ENCODE results near the gene AGPAT2.

AGPAT2 gene

DNA sequence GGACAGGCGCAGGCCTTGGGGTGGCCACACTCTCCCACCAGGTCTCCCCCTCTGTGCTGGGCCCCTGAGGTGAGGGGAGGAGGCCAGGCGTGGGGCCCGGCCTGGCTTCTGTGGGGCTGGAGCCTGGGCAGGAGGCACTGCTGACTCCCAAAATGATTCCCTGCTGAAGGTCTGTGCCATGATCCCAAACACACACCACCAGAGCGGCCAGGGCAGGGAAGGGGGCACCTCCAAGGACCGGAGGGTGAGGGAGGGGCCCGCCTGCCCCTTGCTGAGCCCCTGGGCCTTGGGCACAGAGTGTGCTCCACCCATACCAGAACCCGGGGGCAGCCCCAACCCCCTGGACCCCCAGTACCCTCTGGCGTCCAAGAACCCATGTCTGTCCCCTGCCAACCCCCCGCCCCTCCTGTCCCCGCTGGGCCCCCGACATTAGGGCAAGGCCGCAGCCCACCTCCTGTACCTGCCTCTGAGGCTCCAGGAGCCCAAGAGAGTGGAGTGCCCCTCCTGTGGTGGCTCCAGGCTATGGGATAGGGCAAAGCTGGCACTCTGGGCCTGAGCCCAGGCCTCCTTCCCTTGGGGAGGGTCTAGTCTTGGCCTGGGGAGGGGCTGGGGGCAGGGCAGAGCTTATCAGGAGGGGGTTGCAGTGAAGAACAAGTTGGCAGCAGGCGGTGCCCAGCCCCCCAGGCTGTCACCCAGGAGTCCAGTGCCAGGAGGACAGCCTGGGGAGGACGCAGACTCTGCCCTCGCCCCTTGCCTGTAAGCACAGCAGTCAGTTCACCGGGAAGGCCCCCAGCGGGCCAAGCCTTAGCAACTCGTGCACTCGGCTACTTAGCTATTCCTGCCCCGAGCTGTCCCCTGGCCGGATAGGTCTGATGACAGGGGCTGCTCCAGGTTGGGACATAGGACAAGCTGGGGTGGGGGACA lies 27.1 kb downstream of the AGPAT2 start:
- DNase-seq = no peak

DNA sequence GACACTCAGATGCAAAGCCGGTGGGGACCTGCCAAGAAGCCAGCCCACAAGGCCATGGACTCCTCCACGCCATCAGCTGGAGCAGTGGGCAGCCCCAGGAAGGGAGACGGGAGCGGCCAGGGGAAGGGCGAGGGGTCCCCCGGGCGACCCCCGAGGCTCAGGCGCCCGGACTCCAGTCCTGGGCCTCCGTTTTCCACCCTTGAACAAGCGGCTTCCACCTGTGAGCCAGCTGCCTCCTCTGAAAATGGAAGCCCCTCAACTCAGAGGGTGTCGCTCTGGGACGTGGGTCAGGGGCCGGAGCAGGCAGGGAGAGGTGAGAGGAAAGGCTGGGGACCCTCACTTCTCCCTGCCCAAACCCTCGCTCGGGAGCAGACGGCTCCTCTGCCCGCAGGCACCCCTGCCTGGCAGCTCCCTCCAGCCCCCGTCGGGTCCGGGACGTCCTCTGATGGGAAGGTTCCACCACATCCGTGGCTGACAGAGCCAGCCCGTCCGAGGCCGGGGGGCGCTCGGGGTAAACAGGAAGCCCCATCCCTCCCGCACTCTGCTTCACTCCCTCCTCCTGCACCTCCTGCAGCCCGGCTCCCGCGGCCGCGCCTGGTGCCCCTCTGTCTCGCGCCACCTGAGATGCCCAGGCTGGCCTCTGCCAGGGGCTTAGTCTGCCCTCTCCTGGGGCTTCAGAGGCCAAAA lies 28.3 kb downstream of the AGPAT2 start:
- DNase-seq = no peak

DNA sequence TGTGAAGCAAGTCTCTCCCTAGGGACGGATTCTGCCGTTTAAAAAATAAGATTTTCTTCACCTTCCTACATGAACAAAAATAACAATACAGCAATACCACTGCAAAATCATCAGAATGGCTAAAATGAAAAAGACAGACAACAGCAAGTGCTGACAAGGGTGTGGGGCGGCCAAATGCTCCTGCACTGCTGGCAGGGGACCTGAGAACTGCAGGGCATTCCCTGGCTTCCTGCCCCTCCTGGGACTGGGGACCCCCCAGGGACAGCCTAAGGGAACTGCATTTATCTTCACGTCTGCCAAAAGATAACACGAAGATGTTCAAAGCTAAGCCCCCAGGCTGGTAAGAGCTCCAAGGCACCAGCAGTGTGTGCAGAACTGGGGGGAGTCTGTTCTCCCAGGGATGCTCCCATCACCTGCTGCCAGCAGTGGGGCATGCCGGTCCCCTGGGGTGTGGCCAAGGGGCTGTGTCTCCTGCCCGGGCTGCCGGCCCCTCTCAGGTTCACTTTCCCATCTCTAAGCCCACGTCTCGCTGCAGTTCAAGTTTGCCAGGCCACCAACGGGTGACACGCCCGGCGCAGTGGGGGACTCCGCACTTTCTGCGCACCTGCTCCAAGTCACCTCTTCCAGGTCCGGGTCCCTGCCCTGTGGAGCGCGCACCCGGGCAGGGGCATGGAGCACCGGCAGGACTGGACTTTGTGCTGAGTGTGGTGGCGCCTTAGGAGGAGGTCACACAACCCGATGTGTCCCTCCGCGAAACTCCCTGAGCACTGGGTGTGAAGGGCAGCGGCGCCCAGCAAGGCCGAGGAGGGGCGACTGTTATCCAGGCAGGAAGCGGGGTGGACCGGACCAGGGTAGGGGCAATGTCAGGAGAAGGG lies 29.0 kb downstream of the AGPAT2 start:
- no peak for DNase-seq

DNA sequence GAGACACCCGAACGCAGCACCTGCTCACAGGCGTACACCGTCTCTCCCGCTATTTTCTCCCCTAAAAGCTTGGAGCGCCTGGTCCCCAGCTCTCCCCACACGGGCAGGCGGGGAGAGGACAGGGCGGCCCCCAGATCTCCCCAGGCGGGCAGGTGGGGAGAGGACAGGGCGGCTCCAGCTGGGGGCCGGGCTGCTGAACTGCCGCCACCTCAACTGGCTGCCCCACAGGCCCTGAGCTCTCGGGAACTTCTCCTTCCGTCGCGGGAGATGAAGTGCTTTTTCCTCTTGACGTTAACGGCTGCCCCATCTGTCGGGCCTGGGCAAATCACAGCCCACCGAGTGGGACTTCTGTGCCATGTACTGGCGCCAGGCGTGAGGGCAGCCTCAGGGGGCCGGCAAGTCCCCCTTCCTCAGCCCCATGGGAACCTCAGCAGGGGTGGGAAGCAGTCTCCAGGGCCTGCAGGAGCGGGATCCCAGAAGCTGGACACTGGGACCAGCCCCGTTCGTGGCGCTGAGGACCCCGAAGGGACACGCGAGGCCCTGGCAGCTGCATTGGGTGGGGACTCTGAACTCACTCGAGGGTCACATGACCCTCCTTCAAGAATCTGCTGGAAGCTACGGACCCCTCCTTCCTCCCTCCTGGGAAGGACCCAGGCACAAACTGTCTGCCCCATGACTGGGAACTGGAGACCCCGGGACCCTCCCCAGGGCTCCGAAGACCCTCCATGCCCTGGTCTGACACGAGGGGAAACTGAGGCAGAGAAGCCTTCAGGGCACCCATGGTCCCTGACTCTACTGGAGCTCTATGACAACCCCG lies 30.3 kb downstream of the AGPAT2 start:
- no peak for DNase-seq

DNA sequence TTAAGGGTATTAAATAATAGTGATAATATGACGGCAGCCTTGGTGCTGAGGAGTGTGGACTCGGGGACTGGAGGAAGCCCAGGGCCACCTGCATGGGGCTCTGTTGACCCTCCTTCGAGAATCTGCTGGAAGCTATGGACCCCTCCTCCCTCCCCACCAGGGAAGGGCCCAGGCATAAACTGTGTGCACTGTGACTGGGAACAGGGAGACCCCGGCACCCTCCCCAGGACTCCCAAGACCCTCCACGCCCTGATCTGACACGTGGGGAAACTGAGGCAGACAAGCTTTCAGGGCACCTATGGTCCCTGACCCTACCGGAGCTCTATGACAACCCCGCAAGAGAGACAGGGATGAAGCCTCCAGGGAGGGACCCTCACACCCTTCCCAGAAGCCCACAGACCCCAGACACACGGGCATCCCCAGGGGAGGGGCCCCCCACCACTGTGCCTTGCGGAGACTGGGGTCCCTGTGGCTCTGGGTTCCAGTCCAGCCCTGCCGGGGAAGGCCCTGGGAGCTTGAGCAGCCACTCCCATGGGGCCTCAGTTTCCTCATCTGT lies 31.0 kb downstream of the AGPAT2 start:
- no peak for DNase-seq

DNA sequence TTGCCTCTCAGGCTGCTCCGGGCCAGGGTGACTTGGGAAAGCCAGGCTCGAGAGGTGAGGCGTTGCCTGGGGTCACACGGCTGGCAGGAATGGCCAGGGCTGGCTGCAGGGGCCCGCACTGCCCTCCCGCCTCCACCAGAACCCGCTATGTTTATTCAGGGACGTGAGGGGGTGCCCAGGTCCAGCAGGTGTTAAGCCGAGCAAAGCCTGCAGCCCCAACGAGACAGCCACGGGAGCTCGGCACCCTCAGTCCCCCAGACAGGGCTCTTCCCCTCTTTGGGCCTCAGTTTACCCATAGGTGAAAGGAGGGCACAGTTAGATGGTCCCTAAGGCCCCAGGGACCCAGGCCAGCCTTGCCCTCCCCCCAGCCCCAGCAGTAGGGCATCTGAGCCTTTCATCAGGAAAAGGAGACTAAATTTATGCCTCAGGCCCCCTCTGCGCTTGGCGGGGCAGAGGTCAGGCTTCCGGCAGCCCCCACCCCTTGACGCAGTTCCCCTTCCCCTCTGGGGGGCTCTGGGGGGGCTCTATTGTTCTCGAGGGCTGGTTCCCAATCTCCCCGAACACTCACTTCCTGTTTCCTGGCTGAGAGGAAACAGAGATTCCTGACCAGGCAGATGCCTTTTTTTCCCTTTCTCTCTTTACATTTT lies 31.6 kb downstream of the AGPAT2 start:
- no peak for DNase-seq

DNA sequence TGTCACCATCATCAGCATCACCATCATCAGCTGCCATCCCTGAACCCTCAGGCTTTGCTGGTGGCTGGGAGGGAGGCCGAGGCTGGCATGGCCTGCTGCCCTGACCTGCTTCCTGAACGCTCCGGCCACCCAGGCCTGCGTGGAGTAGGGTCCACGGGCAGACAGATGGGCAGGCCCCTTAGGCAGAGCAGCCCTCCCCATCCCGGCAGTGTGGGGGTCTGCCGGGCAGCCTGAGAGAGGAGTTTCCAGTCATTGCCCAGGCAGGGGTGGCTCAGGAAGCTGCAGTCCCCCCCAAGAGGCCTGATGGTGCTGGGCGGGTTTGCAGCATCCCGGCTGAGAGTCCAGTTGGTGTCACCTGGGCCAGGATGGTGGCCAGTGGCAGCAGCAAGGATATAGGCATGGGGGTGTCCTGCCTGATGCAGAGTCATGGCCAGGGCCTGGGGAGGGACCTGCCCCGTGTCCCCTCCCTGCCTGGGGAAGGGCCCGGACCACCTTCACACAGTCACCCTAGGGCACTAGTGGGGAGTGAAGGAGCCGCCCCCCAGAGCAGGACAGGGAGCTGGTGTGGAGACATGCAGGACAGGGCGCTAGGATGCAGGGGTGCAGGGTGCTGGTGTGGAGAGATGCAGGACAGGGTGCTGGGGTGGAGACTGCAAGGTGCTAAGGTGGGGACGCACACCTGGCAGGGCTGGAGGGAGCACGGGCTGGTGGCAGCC lies 32.3 kb downstream of the AGPAT2 start:
- no peak for DNase-seq

DNA sequence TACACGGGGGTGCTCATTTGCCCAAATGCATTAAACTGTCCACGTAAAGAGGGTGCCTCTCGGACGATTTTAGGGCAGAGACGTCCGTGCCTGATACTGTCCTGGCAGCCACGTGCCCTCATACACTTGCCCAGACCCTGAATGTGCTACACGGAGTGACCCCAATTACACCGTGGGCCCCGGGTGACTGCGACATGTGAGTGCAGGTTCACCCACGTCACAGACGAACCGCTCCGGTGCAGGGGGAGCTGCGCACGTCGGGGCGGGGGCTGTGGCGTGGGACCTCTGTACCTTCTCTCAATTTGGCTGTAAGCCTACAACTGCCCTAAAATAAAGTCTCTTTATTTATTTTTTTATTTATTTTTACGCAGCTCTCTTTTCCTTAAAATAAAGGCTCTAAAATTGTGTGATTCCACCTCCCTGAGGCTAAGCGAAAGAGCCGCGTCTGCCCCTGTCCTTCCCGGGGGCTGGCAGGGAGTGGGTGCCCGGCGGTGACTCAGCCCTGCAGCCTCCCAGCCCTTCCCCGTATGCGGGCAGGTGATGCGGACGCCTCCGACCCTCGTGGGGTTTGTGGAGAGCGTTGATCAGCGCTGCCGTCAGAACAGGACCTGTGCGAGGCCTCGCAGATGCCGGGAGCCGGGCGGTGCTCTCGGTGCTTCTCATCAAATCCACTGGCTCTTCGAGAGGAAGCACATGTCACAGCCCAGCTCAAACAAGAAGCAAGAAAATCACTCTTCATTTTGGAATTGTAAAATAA lies 33.8 kb downstream of the AGPAT2 start:
- DNase-seq = no peak

DNA sequence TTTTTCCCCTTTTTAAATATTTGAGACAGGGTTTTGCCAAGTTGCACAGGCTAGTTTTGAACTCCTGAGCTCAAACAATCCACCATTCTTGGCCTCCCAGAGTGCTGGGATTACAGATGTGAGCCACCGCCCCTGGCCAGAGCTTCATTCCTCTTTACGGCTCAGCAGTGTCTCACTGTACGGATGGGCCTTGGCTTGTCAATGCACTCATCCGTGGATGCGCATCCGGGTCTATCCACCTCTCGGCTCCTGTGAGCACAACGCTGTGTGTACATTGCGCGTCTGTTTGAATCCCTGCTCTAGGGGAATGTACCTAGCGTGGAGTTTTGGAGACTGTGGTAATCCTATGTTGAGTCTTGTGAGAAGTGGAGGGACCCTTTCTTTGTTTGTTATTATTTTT lies 35.4 kb downstream of the AGPAT2 start:
- DNase-seq = no peak

DNA sequence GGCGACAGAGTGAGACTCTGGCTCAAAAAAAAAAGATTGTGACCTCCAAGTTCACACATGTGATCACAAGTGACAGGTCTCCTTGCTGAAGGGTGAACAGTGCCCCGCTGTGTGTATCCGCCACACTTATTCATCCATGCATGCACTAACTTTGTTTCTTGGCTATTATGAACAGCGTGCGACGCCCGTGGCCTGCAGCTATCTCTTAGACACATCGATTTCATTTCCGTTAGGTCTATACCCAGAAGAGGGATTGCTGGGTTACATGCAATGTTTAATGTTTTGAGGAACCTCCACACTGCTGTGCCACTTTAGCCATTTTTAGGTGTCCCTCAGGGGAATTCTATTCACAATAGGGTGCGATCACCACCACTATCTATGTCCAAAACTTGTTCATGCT lies 36.6 kb downstream of the AGPAT2 start:
- no peak for DNase-seq

DNA sequence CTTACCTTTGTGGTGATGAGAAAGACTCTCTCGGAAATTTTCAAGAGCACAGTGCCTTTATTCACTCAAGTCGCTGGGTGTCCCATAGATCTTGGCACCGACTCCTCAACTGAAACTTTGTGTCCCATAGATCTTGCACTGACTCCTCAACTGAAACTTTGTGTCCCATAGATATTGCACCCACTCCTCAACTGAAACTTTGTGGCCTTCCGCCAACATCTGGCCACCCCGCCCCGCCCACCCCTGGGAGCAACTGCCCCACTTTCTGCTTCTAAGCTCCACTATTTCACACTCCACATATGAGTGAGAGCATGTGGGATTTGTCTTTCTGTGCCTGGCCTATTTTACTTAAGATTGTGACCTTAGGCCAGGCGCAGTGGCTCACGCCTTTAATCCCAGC lies 37.2 kb downstream of the AGPAT2 start:
- DNase-seq = no peak

DNA sequence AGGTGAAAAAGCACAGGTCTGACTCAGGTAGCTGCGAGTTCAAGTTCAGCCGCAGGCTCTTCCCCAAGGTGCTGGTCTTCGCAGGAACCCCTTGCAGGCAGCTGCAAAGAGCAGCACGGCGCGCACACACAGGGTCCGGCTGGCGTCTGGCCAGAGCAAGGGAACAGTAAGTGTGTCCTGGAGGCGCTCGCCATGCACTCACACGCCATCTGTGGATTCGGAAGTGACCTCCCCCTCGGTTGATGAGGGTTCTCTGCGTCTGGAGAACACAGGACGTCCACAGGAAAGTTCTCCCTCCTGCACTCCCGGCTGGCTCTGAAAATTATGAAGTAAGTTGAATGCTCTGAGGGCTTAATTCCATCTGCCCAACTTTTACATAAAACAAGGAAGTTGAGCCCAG lies 38.5 kb downstream of the AGPAT2 start:
- DNase-seq = no peak

DNA sequence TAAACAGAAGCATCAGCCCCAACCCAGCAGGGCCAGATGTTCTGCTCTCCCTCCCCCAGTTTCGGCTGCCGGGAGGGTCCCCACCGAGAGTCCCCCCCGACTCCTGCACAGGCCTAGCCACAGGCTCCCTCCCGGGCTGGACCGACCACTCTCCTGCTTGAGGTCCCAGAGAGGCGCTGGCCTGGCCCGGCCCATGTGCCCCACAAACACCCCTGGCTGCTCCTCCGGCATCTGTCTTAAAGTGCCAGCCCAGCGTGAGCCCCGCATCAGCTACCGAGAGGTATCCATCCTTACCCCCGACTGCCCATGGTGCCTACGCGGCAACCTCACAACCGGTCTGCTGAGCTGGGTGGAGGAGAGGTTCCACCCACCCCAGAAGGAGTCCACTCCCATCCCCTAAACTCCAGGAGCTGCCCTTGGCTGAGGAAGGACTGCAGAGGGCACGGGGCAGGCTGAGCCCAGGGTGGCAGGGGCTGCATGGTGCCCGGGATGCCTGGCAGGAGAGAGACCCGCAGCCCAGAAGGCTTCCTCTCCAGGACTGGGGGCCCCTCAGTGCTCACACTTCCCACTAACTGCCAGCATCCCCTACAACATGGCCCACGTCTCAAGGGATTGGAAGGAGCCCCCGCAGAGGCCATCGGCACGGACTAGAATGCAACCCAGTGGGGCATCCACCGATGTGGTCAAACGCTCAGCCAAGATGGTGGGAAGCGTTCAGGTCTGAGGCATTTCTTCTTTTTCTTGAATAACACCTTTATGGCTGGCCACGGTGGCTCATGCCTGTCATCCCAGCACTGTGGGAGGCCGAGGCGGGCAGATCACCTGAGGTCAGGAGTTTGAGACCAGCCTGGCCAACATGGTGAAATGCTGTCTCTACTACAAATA lies 40.2 kb downstream of the AGPAT2 start:
- DNase-seq = no peak

DNA sequence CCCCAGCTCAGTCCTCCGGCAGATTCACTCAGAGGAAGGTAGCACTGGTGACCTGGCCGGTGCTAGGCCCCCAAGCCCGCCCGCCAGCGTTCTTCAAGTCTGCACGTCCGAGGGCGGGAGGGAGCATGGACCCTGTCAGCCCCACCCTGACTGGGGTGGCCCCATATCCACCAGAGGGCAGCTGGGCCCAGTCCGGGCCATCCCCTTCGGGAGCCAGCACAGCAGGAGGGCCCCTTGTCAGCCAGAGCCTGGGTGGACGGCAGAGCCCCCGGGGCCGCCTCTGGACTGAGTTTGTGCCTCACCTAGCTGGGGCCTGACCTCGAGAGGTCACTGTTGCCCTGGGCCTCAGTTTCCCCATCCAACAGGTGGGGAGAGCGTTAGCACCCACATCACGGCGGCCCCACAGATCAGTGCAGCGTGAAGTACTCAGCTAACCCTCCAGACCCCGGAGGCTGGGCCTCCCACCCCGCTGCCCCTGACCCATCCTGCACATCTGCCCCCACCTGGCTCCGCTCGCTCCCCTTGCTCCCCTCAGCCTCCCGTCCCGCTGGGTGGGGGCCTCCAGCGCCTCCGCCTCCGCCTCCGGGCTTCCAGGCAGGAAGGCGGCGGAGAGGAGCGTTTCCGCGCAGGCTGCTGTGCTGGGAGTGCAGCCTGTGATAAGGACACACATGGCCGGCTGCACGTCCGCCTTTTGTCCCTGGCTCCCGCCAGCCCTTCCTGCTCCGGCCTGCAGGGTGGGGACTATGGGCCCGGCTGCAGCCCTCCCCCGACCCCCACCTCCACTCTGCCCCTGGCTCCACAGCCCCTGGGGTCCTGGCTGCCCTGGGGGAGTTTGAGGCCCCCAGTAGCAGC lies 41.1 kb downstream of the AGPAT2 start:
- DNase-seq = no peak

DNA sequence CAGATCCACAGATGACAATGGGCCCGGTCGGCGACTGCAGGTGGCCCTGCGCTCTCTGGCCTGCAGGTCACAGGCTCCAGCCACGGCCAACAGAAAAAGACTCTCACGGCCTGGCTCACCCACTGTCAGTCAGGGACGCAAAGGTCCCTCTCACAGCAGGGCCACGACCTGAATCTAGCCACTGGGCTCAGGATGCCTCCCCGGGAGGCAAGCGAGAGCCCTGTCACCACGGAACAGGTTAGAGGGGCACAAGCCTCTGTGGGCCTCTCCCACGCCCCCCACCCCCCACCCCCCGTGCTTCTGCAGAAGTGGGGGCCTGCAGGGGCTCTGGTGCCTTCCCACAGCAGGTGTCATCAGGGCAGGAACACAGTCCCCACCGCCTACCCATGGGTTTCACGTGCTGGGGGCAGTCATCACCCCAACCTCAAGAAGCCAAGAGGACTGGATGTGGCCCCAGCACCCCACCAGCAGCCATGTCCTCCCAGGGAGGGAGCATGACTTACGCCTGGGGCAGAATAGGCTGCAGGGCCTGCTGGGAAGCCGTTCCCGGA lies 41.8 kb downstream of the AGPAT2 start:
- DNase-seq = no peak

DNA sequence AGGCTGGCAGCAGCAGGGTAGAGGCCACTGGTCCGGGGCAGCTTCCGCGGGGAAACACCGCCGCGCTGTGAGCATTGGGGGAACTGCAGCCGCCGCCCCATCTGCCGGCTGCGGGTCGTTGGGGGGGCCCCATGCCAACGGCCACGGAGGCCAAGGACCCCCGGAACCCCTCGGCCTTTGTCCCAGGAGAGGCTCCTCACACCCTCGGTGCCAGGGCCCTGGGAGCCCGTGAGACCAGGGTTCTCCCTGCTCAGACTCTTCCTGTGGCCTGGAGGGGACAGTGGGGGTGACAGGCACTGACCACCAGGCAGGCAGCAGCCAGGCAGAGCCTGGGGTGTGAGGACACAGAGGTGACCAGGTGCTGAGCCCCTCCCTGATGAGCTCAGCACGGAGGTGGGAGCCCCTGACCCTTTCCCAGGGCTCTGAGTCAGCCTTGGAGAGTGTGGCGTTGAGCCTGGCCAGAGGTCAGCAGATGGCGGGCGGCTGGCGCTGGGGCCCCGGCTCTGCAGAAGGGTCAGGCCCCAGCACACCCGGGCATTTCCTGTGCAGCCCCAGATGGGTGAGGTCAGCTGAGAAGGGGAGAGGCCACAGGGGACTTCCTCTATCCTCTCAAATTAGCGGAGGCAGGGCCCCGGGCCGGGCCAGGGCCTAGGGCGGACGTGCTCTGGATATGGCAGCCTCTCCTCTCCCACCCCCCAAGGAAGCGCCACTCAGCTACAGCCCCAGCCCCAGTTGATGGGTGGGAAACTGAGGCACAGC lies 42.5 kb downstream of the AGPAT2 start:
- DNase-seq = no peak

DNA sequence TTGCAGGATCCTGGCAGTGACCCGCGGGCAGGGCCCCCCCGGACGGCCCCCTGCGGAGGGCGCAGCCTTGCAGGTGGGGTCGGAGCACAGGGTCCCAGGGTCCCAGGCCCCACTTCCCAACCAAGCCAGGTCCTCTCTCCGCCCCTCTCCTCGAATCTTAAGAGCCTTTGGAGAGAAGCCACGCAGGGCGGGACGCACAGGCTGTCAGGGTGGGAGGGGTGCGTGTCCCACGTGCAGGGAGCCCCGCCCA lies 43.0 kb downstream of the AGPAT2 start:
- no peak for DNase-seq

All from NCI-H187 (cell line).